SK-N-MC (cell line): ENCODE data around the gene CASQ2.

Source experiments
- EZH2 ChIP-seq: fragments of 200-600 bp; sonication (generic); IDR thresholded peaks from one replicate; pipeline ENCODE4 v1.6.1; 2017; ENCODE audit warnings: antibody characterized with exemption
- FOXP2 ChIP-seq: optimal IDR thresholded peaks from 2 replicates; pipeline ENCODE3; 2011; ENCODE audit warnings: mild to moderate bottlenecking, moderate library complexity; ENCODE audit not compliant: insufficient read depth; ENCODE audit errors: extremely low read length, control extremely low read depth
- POLR2AphosphoS5 ChIP-seq: IDR thresholded peaks from 2 replicates; pipeline ENCODE4 v1.6.1; 2012; ENCODE audit warnings: mild to moderate bottlenecking, low read depth, low read length, borderline replicate concordance

DNA sequence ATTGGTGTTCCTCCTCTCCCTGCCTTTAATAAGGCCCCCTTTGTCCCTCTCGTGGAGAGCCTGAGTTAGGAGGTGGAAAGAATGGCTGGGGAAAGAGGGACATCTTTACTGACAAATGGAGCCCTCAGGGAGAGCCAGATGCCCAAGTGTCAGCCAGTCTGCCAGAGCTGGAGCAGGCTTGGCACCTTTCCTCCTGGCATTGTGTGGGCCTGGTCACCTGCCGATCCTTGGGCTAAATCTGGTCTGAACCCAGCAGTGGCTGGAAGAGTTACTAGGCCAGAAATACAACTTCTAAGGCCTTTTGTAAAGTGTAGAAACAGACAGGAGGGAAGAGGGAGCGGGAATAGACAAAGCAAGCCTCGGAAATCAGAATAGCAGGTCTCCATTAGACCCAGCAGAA lies 101.8 kb downstream of the CASQ2 start:
- no peak for TF ChIP-seq POLR2AphosphoS5
- TF ChIP-seq EZH2, result no peak
- no peak for TF ChIP-seq FOXP2
